GM18870 (cell line): ENCODE results near the gene CNTFR.
"Not testable (repeated sequence)": the region's sequence is repeated elsewhere in the genome, so short reads cannot be mapped to it uniquely, and the experiment has no call there.

Experiments used
- ATAC-seq: cut with Tn5 transposase; IDR thresholded peaks from one replicate; pipeline ENCODE4 v1.9.1; 2021; ENCODE audit warnings: moderate library complexity; ENCODE audit not compliant: unreplicated experiment

The CNTFR gene

GRCh38 chr9:34536685-34537084 lies 52.8 kb downstream of the CNTFR start:
- no peak for ATAC-seq

GRCh38 chr9:34532041-34532440 lies 57.5 kb downstream of the CNTFR start:
- ATAC-seq, result not testable (repeated sequence)

- ATAC-seq, result no peak
These were observed 63.5 kb downstream of the CNTFR start for GRCh38 chr9:34526026-34526425.

- no peak for ATAC-seq
These were observed 65.2 kb downstream of the CNTFR start for GRCh38 chr9:34524349-34524748.

- ATAC-seq, result no peak
These were observed 66.3 kb downstream of the CNTFR start, which contains the start of gene ENHO for GRCh38 chr9:34522971-34523797. TSS of gene ENHO (minus strand) at chr9:34522990. CDS start at chr9:34521695, 1,295 bp downstream.

GRCh38 chr9:34522091-34522887 lies 67.2 kb downstream of the CNTFR start:
- no peak for ATAC-seq

- ATAC-seq, result no peak
These were observed 68.0 kb downstream of the CNTFR start for GRCh38 chr9:34521406-34522045.

GRCh38 chr9:34520505-34521385 lies 68.8 kb downstream of the CNTFR start:
- no peak for ATAC-seq

- ATAC-seq, result no peak
These were observed 69.4 kb downstream of the CNTFR start for GRCh38 chr9:34520096-34520495.

GRCh38 chr9:34519321-34520020 lies 70.1 kb downstream of the CNTFR start:
- no peak for ATAC-seq

GRCh38 chr9:34518896-34519295 lies 70.6 kb downstream of the CNTFR start:
- ATAC-seq, result no peak

GRCh38 chr9:34518110-34518616 lies 71.4 kb downstream of the CNTFR start:
- ATAC-seq, result no peak

- ATAC-seq, result no peak
These were observed 72.3 kb downstream of the CNTFR start for GRCh38 chr9:34517185-34517584.

GRCh38 chr9:34515959-34516358 lies 73.6 kb downstream of the CNTFR start:
- ATAC-seq, result no peak

GRCh38 chr9:34514816-34515215 lies 74.7 kb downstream of the CNTFR start:
- no peak for ATAC-seq

- no peak for ATAC-seq
These were observed 75.1 kb downstream of the CNTFR start for GRCh38 chr9:34514401-34514800.

- ATAC-seq, result no peak
These were observed 75.8 kb downstream of the CNTFR start for GRCh38 chr9:34513567-34514214.

- no peak for ATAC-seq
These were observed 77.1 kb downstream of the CNTFR start for GRCh38 chr9:34512131-34513078.
